ENCODE measurements around the gene EN1. TPM values are rescaled to one million over a fixed set of nuclear protein-coding genes. Genes with fewer than 3 reads are reported as not detected.

EN1 gene
- total RNA-seq, 1 experiment from 2014 or later, result not detected

DNA sequence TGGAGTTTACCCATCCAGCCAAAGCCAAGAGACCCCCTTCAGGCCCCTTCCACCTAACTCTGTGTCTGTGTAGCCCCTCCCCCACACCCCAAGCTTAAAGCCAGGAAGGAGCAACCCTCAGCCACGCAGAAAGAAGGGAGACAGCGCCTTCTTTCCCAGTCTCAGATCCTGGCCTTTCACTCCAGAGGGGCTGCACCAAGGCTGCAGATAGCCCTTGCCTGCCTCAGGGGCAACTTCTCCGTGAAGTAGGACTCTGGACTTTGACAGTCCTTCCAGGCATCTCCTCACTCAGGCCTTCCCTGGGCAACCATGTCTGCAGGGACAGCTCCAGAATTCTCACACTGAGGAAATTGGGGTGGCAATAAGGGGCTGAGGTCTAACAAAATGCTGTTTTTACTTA lies 26.9 kb upstream of the EN1 start:
- no peak overlapping the region for H3K4me3 ChIP-seq
- H3K27ac ChIP-seq, result no peak overlapping the region
- H3K79me2 ChIP-seq (ENCODE audit: low read depth), result no peaks in the 10 kb centered on the region
- H3K36me3 ChIP-seq (ENCODE audit: low read depth), result no peaks in the 10 kb centered on the region
- no peaks in the 10 kb centered on the region for H3K9me3 ChIP-seq (ENCODE audit: insufficient read depth, low read depth)
- H3K27me3 ChIP-seq (ENCODE audit: insufficient read depth, low read depth), result no peaks in the 10 kb centered on the region
- no peak overlapping the region for H2AFZ ChIP-seq
- CTCF ChIA-PET, result no interaction called here
- H3F3A ChIP-seq (ENCODE audit: insufficient read depth, low read depth), result peaks cover 15% of the 10 kb centered on the region
- no peaks in the 10 kb centered on the region for H3K9me2 ChIP-seq (ENCODE audit: insufficient read depth)
- no peaks in the 10 kb centered on the region for H4K20me1 ChIP-seq (ENCODE audit: insufficient read depth)
- no TSS peak for BruUV-seq (replicated peaks)
- no peak overlapping the region for H3K4me2 ChIP-seq
- no peak for DNase-seq
- TF ChIP-seq, protein P1, sequence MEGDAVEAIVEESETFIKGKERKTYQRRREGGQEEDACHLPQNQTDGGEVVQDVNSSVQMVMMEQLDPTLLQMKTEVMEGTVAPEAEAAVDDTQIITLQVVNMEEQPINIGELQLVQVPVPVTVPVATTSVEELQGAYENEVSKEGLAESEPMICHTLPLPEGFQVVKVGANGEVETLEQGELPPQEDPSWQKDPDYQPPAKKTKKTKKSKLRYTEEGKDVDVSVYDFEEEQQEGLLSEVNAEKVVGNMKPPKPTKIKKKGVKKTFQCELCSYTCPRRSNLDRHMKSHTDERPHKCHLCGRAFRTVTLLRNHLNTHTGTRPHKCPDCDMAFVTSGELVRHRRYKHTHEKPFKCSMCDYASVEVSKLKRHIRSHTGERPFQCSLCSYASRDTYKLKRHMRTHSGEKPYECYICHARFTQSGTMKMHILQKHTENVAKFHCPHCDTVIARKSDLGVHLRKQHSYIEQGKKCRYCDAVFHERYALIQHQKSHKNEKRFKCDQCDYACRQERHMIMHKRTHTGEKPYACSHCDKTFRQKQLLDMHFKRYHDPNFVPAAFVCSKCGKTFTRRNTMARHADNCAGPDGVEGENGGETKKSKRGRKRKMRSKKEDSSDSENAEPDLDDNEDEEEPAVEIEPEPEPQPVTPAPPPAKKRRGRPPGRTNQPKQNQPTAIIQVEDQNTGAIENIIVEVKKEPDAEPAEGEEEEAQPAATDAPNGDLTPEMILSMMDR (conservative IDR thresholded peaks at IDR 0.05), result no peak
- TF ChIP-seq EZH2 (IDR thresholded peaks at IDR 0.05; ENCODE audit: low read depth), result no peak
- H3K4me1 ChIP-seq (replicated peaks; ENCODE audit: insufficient read depth), result peaks cover 17% of the 10 kb centered on the region
- POLR2A ChIA-PET (ENCODE audit: unreplicated experiment), result no interaction called here
- intact Hi-C loops (cut with micrococcal nuclease; ENCODE audit: unreplicated experiment), result no loop called here

DNA sequence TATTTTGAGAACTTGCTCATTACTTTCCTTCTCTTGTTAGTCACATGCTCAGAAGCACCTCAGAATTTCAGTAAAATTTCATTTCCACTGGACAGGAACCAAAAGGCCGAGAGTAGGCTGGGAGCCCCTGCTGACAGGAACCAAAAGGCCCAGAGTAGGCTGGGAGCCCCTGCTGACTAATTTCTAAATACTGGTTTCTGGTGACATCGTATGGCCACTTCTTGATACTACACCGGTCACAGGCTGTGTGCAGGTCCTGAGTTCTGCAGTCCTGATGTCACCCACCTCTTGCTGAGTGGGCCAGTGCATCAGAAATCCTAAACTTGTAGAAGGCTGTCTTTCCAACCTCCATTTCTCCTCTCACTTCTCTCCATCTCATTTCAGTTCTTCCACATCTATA lies 17.7 kb upstream of the EN1 start:
- Histone ChIP-seq H3K9me3 (ENCODE audit: insufficient read depth, low read depth) (no peaks in the 10 kb centered on the region), H3K79me2 (ENCODE audit: low read depth) (no peaks in the 10 kb centered on the region), H3K4me1 (replicated peaks; ENCODE audit: insufficient read depth) (peaks cover 31% of the 10 kb centered on the region), H3K4me2 (no peak overlapping the region), H3K9me2 (ENCODE audit: insufficient read depth) (no peaks in the 10 kb centered on the region), H3K4me3 (no peak overlapping the region), H3K27ac (no peak overlapping the region), H4K20me1 (ENCODE audit: insufficient read depth) (no peaks in the 10 kb centered on the region), H2AFZ (no peak overlapping the region), H3K36me3 (ENCODE audit: low read depth) (no peaks in the 10 kb centered on the region), H3F3A (ENCODE audit: insufficient read depth, low read depth) (no peaks in the 10 kb centered on the region), H3K27me3 (ENCODE audit: insufficient read depth, low read depth) (no peaks in the 10 kb centered on the region)
- CTCF ChIA-PET, result no interaction called here
- POLR2A ChIA-PET (ENCODE audit: unreplicated experiment), result no interaction called here
- intact Hi-C loops (cut with micrococcal nuclease; ENCODE audit: unreplicated experiment), result no loop called here
- peak; percentile 21 to 64 for DNase-seq
- TF ChIP-seq, protein P1 (conservative IDR thresholded peaks at IDR 0.05), result peak; percentile 95
- TF ChIP-seq EZH2 (IDR thresholded peaks at IDR 0.05; ENCODE audit: low read depth), result no peak
- BruUV-seq (replicated peaks), result no TSS peak

DNA sequence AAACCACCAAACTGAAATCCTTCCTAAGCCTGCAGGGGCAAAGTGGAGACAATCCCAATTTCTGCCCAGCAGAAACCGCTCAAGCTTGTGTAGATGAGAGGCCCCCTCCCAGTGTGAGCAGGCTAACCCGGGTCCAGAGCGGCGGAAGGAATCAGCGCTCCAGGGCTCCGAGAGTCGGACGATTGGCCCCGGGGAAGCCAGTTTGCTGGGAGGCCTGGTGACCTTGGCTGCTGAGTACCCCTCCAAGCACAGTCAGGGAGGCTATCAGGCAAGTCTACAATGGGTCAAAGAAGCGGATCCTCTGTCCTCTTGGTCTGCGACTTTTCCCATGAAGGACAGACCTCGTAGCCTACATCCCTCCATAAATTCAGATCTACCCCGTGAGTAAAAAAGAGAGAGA lies 16.8 kb upstream of the EN1 start:
- CTCF ChIA-PET, result no interaction called here
- Histone ChIP-seq H3K9me3 (ENCODE audit: insufficient read depth, low read depth) (no peaks in the 10 kb centered on the region), H3K27ac (no peak overlapping the region), H3K79me2 (ENCODE audit: low read depth) (no peaks in the 10 kb centered on the region), H3K4me2 (no peak overlapping the region), H3K4me3 (no peak overlapping the region), H3K4me1 (replicated peaks; ENCODE audit: insufficient read depth) (peaks cover 31% of the 10 kb centered on the region), H3K9me2 (ENCODE audit: insufficient read depth) (no peaks in the 10 kb centered on the region), H3F3A (ENCODE audit: insufficient read depth, low read depth) (no peaks in the 10 kb centered on the region), H3K36me3 (ENCODE audit: low read depth) (no peaks in the 10 kb centered on the region), H3K27me3 (ENCODE audit: insufficient read depth, low read depth) (no peaks in the 10 kb centered on the region), H4K20me1 (ENCODE audit: insufficient read depth) (no peaks in the 10 kb centered on the region), H2AFZ (no peak overlapping the region)
- POLR2A ChIA-PET (ENCODE audit: unreplicated experiment), result no interaction called here
- BruUV-seq (replicated peaks), result no TSS peak
- TF ChIP-seq, protein P1 (conservative IDR thresholded peaks at IDR 0.05), result no peak
- no peak for TF ChIP-seq EZH2 (IDR thresholded peaks at IDR 0.05; ENCODE audit: low read depth)
- no peak for DNase-seq
- intact Hi-C loops (cut with micrococcal nuclease; ENCODE audit: unreplicated experiment), result no loop called here

Measured in PC-9 (cell line).